HFFc6 (cell line): ENCODE results near the gene KDM2A. TPM values are rescaled to one million over a fixed set of nuclear protein-coding genes. Genes with fewer than 3 reads are reported as not detected.

Source experiments
- DNase-seq: peaks from one replicate; pipeline ENCODE4 v3.0.0-alpha.2; 2018
- H3K27ac Mint-ChIP-seq: 2 replicates; pipeline ENCODE4 v1.8.0; 2020; ENCODE audit warnings: mild to moderate bottlenecking, mixed read lengths
- H3K27me3 Mint-ChIP-seq: 2 replicates; pipeline ENCODE4 v1.8.0; 2021; ENCODE audit warnings: mild to moderate bottlenecking, moderate library complexity, mixed read lengths; ENCODE audit not compliant: insufficient read depth
- H3K36me3 Mint-ChIP-seq: 2 replicates; pipeline ENCODE4 v1.8.0; 2021; ENCODE audit warnings: low read depth, mixed read lengths
- H3K4me1 Mint-ChIP-seq: 2 replicates; pipeline ENCODE4 v1.8.0; 2020; ENCODE audit warnings: low read depth, mixed read lengths
- H3K4me3 Mint-ChIP-seq: 2 replicates; pipeline ENCODE4 v1.8.0; 2020; ENCODE audit warnings: mild to moderate bottlenecking, moderate library complexity, mixed read lengths
- H3K9me3 Mint-ChIP-seq: 2 replicates; pipeline ENCODE4 v1.8.0; 2020; ENCODE audit warnings: mild to moderate bottlenecking, mixed read lengths
- total RNA-seq, 6 experiments: library from RNA; stranded (reverse); fragmentation: NEBNext Ultra II Directional; extraction: Animal tissue kit (Norgen Biotek cat#: 25700); gene quantifications; 2 replicates in 1 of 6; 3 replicates in 5 of 6; pipeline ENCODE4 v1.2.3, GENCODE V29; 2021
- TF ChIP-seq, protein P1 (sequence below): fragments of 200-600 bp; sonication (generic); IDR thresholded peaks from 2 replicates; pipeline ENCODE4 v1.5.0; 2021; ENCODE audit warnings: antibody characterized with exemption, mild to moderate bottlenecking

Gene KDM2A
- total RNA-seq, 6 experiments from 2014 or later, result 46.1 to 55.0 (median 49.7) TPM

- no peak overlapping the region for H3K27ac Mint-ChIP-seq
- TF ChIP-seq, protein P1, sequence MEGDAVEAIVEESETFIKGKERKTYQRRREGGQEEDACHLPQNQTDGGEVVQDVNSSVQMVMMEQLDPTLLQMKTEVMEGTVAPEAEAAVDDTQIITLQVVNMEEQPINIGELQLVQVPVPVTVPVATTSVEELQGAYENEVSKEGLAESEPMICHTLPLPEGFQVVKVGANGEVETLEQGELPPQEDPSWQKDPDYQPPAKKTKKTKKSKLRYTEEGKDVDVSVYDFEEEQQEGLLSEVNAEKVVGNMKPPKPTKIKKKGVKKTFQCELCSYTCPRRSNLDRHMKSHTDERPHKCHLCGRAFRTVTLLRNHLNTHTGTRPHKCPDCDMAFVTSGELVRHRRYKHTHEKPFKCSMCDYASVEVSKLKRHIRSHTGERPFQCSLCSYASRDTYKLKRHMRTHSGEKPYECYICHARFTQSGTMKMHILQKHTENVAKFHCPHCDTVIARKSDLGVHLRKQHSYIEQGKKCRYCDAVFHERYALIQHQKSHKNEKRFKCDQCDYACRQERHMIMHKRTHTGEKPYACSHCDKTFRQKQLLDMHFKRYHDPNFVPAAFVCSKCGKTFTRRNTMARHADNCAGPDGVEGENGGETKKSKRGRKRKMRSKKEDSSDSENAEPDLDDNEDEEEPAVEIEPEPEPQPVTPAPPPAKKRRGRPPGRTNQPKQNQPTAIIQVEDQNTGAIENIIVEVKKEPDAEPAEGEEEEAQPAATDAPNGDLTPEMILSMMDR, result no peak
- H3K4me1 Mint-ChIP-seq, result peaks cover 21% of the 10 kb centered on the region
- H3K9me3 Mint-ChIP-seq, result no peaks in the 10 kb centered on the region
- DNase-seq, result no peak
- no peaks in the 10 kb centered on the region for H3K27me3 Mint-ChIP-seq
- H3K4me3 Mint-ChIP-seq, result no peak overlapping the region
- peaks cover 10% of the 10 kb centered on the region; the same call in 1 of the 2 replicates for H3K36me3 Mint-ChIP-seq
Observed at GRCh38 chr11:67154726-67155125, 35.7 kb downstream of the KDM2A start.

DNA sequence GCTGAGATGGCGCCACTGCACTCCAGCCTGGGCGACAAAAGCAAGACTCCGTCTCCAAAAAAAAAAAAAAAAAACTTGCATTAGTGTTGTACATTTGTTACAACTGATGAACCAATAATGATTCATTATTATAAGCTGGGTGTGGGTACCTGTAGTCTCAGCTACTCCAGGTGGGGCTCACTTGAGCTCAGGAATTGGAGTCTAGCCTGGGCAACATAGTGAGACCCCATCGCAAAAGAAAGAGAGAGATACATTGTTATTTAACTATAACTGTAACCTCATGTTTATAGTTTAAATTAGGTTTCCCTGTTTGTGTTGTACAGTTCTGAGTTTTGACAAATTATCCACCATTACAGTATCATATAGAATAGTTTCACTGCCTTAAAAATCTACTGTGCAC, 38.6 kb downstream of the KDM2A start:
- Mint-ChIP-seq H3K4me3 (no peak overlapping the region), H3K36me3 (peaks cover 6% of the 10 kb centered on the region; the same call in 1 of the 2 replicates), H3K9me3 (no peaks in the 10 kb centered on the region), H3K27me3 (no peaks in the 10 kb centered on the region), H3K4me1 (peaks cover 44% of the 10 kb centered on the region), H3K27ac (peak overlapping the region; percentile 39; the same call in 1 of the 2 replicates)
- TF ChIP-seq, protein P1, result no peak
- DNase-seq, result no peak

- Mint-ChIP-seq H3K4me3 (no peak overlapping the region), H3K4me1 (peaks cover 44% of the 10 kb centered on the region), H3K36me3 (peaks cover 9% of the 10 kb centered on the region), H3K9me3 (no peaks in the 10 kb centered on the region), H3K27ac (peak overlapping the region; percentile 39), H3K27me3 (no peaks in the 10 kb centered on the region)
- TF ChIP-seq, protein P1, result no peak
- no peak for DNase-seq
Observed at GRCh38 chr11:67158221-67158620, 39.2 kb downstream of the KDM2A start.

DNA sequence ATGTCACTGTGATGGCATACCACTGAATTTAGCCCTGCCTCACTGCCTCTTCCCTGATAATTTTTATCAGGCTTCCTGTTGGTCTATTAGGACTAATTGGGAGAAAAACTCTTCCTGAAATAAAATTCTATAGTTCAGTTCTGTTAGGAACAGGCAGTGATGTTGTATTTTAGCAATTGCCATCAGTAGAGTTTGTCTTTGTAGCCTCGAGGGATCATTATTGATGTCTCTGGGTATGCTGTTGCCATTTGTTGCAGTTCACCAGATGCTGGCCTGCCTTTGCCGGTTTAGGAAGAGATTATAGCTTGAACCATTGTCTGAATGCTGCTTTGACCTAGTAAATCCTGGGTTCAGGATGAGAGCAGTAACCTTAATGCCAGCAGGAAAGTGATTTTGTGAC, 41.0 kb downstream of the KDM2A start:
- no peak for DNase-seq
- TF ChIP-seq, protein P1, result no peak
- H3K27ac Mint-ChIP-seq, result peak overlapping the region; percentile 39; the same call in 1 of the 2 replicates
- H3K36me3 Mint-ChIP-seq, result peaks cover 20% of the 10 kb centered on the region
- H3K4me1 Mint-ChIP-seq, result peaks cover 43% of the 10 kb centered on the region
- no peaks in the 10 kb centered on the region for H3K27me3 Mint-ChIP-seq
- no peak overlapping the region for H3K4me3 Mint-ChIP-seq
- no peaks in the 10 kb centered on the region for H3K9me3 Mint-ChIP-seq

DNA sequence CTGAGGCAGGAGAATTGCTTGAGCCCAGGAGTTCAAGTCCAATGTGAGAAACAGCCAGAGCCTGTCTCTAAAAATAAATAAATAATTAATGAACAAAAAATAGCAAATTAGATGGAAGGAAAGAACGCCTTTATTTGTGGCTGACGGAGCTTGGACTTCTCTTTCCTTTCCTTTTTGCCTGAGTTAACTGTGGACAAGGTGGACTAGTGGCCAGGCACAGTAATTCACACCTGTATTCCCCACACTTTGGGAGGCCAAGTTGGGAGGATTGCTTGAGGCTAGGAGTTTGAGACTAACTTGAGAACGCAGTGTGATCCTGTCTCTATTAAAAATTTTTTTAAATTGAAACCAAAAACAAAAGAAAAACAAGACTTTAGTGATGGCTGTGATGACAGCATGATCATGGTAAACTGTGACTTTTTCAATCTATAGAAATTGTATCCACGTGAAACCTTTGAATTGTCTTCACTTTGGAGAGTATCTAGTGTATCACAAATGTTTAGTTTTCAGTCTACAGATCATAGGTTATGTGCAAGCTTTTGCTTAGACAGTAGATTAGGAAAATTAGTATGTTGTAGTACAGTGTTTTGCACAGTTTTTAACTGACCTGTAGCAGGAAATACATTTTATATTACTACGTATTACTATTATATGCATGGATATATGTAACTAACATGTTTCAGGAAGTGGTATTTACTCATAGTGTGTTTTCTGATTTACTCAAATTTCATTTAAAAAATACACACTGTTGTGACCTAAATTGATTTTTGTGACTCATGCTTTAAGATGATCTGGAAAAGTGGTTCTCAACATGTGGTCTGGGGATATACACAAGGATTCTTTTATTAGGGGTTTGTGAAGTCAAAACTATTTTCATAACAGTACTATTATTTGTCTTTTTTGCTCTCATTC, 42.1 kb downstream of the KDM2A start:
- Mint-ChIP-seq H3K36me3 (peaks cover 29% of the 10 kb centered on the region), H3K4me3 (no peak overlapping the region), H3K4me1 (peaks cover 54% of the 10 kb centered on the region), H3K27ac (peak overlapping the region; percentile 26), H3K27me3 (no peaks in the 10 kb centered on the region), H3K9me3 (no peaks in the 10 kb centered on the region)
- TF ChIP-seq, protein P1, result peak; percentile 28
- DNase-seq, result no peak
